ENCODE data around the gene REM2.

DNA sequence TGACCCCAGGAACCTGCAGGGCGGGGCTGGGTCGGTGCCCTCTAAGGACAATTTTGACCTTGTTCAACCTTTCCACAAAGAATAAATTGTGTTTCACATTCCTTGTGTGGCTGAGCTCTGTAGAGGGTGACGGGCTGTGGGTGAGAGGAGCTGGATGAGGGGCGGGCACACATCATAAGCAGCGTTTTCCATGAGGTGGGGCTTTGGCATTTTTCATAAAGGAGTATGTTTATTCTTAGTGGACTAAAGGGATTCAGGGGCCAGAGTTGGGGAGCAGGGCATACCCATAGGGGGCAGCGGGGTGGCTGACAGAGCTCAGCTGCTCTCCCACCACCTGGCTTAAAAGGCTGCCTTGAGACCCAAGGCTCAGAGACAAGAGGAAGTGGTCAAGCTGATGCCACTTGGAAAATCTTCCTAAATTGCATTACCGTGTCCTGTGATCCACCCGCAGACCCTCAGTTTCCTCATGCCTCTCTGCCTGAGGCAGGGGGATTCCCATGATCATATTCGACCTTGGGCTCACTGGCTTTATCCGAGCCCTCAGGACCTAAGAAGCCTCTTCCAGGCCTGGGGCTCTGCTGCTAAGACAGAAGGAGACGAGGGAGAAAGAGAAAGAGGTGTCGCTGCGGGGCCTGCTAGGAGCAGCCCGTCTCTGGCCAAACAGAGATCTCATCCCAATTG, 35.2 kb upstream of the REM2 start:
- TF ChIP-seq, protein P1, sequence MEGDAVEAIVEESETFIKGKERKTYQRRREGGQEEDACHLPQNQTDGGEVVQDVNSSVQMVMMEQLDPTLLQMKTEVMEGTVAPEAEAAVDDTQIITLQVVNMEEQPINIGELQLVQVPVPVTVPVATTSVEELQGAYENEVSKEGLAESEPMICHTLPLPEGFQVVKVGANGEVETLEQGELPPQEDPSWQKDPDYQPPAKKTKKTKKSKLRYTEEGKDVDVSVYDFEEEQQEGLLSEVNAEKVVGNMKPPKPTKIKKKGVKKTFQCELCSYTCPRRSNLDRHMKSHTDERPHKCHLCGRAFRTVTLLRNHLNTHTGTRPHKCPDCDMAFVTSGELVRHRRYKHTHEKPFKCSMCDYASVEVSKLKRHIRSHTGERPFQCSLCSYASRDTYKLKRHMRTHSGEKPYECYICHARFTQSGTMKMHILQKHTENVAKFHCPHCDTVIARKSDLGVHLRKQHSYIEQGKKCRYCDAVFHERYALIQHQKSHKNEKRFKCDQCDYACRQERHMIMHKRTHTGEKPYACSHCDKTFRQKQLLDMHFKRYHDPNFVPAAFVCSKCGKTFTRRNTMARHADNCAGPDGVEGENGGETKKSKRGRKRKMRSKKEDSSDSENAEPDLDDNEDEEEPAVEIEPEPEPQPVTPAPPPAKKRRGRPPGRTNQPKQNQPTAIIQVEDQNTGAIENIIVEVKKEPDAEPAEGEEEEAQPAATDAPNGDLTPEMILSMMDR (IDR thresholded peaks at IDR 0.05) = no peak
- TF ChIP-seq ZFX (IDR thresholded peaks at IDR 0.05; ENCODE audit: borderline replicate concordance) = no peak
